Measurements from ENCODE around the gene CADPS.

Gene CADPS

DNA sequence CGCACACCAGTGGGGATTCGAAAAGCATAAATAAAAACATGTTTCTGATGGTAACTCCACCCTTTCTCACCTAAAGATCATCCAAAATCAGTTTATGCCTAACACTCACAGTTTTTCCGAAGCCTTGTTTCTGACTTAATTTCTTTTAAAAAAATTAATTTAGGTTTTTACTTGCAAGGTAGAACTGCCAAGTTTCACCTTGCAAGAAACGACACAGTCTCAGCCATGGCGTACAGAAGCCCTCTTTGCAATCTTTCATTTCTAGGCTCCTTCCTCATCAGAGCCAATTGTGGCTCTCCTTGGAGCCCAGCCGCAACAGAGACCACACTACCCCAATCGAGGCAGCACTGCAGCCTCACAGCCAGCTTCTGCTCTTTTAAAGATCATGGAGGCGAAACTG is 470.9 kb downstream of the CADPS start:
- Histone ChIP-seq H3K9me3 (ENCODE audit: low read length) (no peaks in the 10 kb centered on the region), H3K27me3 (ENCODE audit: insufficient read depth, low read length) (no peaks in the 10 kb centered on the region), H3K79me2 (ENCODE audit: insufficient read depth, low read length) (no peaks in the 10 kb centered on the region), H3K36me3 (ENCODE audit: insufficient read depth, low read length) (no peaks in the 10 kb centered on the region), H3K9me2 (ENCODE audit: low read depth, low read length) (no peaks in the 10 kb centered on the region), H3K4me1 (ENCODE audit: insufficient read depth, low read length, severe bottlenecking) (no peaks in the 10 kb centered on the region), H3K4me2 (ENCODE audit: low read length) (no peak overlapping the region), H3K9ac (ENCODE audit: low read length) (no peak overlapping the region), H2AFZ (ENCODE audit: low read length) (no peak overlapping the region), H3K4me3 (ENCODE audit: low read depth, low read length, poor library complexity, severe bottlenecking) (no peak overlapping the region), H4K20me1 (ENCODE audit: insufficient read depth, low read length) (no peaks in the 10 kb centered on the region), H3F3A (ENCODE audit: insufficient read depth, low read length) (no peaks in the 10 kb centered on the region), H3K27ac (ENCODE audit: low read depth, low read length, poor library complexity, severe bottlenecking) (no peak overlapping the region)
- TF ChIP-seq EZH2 (IDR thresholded peaks at IDR 0.05; ENCODE audit: borderline replicate concordance, low read length) = no peak
- TF ChIP-seq, protein P1, sequence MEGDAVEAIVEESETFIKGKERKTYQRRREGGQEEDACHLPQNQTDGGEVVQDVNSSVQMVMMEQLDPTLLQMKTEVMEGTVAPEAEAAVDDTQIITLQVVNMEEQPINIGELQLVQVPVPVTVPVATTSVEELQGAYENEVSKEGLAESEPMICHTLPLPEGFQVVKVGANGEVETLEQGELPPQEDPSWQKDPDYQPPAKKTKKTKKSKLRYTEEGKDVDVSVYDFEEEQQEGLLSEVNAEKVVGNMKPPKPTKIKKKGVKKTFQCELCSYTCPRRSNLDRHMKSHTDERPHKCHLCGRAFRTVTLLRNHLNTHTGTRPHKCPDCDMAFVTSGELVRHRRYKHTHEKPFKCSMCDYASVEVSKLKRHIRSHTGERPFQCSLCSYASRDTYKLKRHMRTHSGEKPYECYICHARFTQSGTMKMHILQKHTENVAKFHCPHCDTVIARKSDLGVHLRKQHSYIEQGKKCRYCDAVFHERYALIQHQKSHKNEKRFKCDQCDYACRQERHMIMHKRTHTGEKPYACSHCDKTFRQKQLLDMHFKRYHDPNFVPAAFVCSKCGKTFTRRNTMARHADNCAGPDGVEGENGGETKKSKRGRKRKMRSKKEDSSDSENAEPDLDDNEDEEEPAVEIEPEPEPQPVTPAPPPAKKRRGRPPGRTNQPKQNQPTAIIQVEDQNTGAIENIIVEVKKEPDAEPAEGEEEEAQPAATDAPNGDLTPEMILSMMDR (IDR thresholded peaks at IDR 0.05; ENCODE audit: low read length) = no peak

DNA sequence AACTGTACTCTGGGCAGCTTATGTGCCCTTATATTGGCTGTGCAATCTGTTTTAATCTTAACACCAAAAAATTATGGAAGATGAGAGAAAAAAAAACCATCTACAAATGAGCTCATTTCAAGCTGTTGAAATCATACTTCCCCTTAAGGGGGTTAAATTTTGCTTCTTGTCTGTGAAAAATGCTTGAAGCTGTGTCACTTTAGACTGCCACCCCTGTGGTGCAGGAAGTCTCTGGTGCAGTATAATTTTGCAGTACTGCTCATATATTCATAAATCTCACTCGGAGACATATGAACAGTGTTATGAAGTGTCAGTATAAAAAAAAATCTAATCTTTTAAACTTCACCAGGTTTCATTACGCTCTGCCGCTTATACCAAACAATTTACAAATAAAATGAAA is 471.5 kb downstream of the CADPS start:
- no peak for TF ChIP-seq EZH2 (IDR thresholded peaks at IDR 0.05; ENCODE audit: borderline replicate concordance, low read length)
- TF ChIP-seq, protein P1 (IDR thresholded peaks at IDR 0.05; ENCODE audit: low read length) = no peak
- no peaks in the 10 kb centered on the region for H3K79me2 ChIP-seq (ENCODE audit: insufficient read depth, low read length)

DNA sequence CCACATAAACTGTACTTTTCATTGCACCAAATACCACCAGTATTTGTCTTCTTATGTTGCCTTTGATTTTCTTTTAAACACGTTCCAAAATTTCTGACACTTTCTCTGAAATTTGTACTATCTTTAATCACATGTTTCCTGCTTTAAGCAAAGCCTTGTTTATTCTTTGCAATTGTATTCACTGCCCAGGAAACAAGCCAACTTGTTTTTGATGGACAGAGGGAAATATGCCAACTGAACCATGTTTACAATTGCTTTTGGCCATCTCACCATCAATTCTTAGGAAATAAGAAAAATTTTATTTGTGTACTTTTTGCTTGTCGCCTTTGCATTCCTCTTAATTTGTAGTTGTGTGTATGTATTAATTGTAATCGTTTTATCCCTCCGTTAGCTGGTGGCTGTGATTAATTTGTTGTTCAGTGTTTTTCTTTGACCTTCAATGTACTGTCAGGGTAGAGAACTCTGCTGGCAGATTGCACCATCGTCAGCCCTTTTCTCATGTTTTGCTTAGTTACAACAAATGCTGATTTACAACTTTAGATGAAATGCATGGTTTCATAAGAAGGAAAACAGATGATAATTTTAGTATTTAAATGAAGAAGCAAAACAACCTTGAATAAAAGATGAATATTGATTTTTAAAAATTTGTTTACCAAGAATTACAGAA is 482.5 kb downstream of the CADPS start:
- no peaks in the 10 kb centered on the region for H4K20me1 ChIP-seq (ENCODE audit: insufficient read depth, low read length)

More for the DNA sequence above, 471.5 kb downstream of the CADPS start:
- Histone ChIP-seq H3K27ac (ENCODE audit: low read depth, low read length, poor library complexity, severe bottlenecking) (no peak overlapping the region), H3K9ac (ENCODE audit: low read length) (no peak overlapping the region), H3K4me2 (ENCODE audit: low read length) (no peak overlapping the region), H4K20me1 (ENCODE audit: insufficient read depth, low read length) (no peaks in the 10 kb centered on the region), H3K36me3 (ENCODE audit: insufficient read depth, low read length) (no peaks in the 10 kb centered on the region), H3K4me3 (ENCODE audit: low read depth, low read length, poor library complexity, severe bottlenecking) (no peak overlapping the region), H2AFZ (ENCODE audit: low read length) (no peak overlapping the region), H3K27me3 (ENCODE audit: insufficient read depth, low read length) (no peaks in the 10 kb centered on the region), H3K9me3 (ENCODE audit: low read length) (no peaks in the 10 kb centered on the region), H3K4me1 (ENCODE audit: insufficient read depth, low read length, severe bottlenecking) (no peaks in the 10 kb centered on the region), H3K9me2 (ENCODE audit: low read depth, low read length) (no peaks in the 10 kb centered on the region), H3F3A (ENCODE audit: insufficient read depth, low read length) (no peaks in the 10 kb centered on the region)

More for the DNA sequence above, 482.5 kb downstream of the CADPS start:
- Histone ChIP-seq H3K9me3 (ENCODE audit: low read length) (no peaks in the 10 kb centered on the region), H3K9ac (ENCODE audit: low read length) (no peak overlapping the region), H3F3A (ENCODE audit: insufficient read depth, low read length) (no peaks in the 10 kb centered on the region), H3K27me3 (ENCODE audit: insufficient read depth, low read length) (no peaks in the 10 kb centered on the region), H3K4me2 (ENCODE audit: low read length) (no peak overlapping the region), H3K79me2 (ENCODE audit: insufficient read depth, low read length) (no peaks in the 10 kb centered on the region), H3K4me1 (ENCODE audit: insufficient read depth, low read length, severe bottlenecking) (no peaks in the 10 kb centered on the region), H3K9me2 (ENCODE audit: low read depth, low read length) (no peaks in the 10 kb centered on the region), H3K36me3 (ENCODE audit: insufficient read depth, low read length) (no peaks in the 10 kb centered on the region), H2AFZ (ENCODE audit: low read length) (no peak overlapping the region), H3K4me3 (ENCODE audit: low read depth, low read length, poor library complexity, severe bottlenecking) (no peak overlapping the region), H3K27ac (ENCODE audit: low read depth, low read length, poor library complexity, severe bottlenecking) (no peak overlapping the region)
- TF ChIP-seq, protein P1 (IDR thresholded peaks at IDR 0.05; ENCODE audit: low read length) = no peak
- TF ChIP-seq EZH2 (IDR thresholded peaks at IDR 0.05; ENCODE audit: borderline replicate concordance, low read length) = no peak

Measured in OCI-LY1 (cell line).